Measurements from ENCODE around the gene RNF167.

RNF167 gene

GRCh38 chr17:4955091-4955490 is 15.0 kb downstream of the RNF167 start:
- Histone ChIP-seq H3K4me3 (ENCODE audit: low read length, poor library complexity, severe bottlenecking) (no peak overlapping the region), H3K4me2 (ENCODE audit: low read depth, low read length, poor library complexity, severe bottlenecking) (no peak overlapping the region), H4K20me1 (ENCODE audit: insufficient read depth, low read length, poor library complexity, severe bottlenecking) (no peaks in the 10 kb centered on the region), H3K36me3 (ENCODE audit: insufficient read depth, low read length) (no peaks in the 10 kb centered on the region; the same call in 1 of the 2 replicates), H3K9me3 (ENCODE audit: insufficient read depth, low read depth, low read length) (no peaks in the 10 kb centered on the region), H2AFZ (ENCODE audit: low read length) (no peak overlapping the region), H3K79me2 (ENCODE audit: insufficient read depth, low read length) (peaks cover 18% of the 10 kb centered on the region), H3F3A (ENCODE audit: low read depth) (0 out of 2 replicates have a peak, but pooled peaks cover 3% of the 10 kb centered on the region), H3K9ac (ENCODE audit: low read depth, low read length, poor library complexity, severe bottlenecking) (no peak overlapping the region), H3K9me2 (replicated peaks; ENCODE audit: low read depth, low read length) (no peaks in the 10 kb centered on the region), H3K27me3 (ENCODE audit: insufficient read depth, low read length, poor library complexity, severe bottlenecking) (no peaks in the 10 kb centered on the region), H3K4me1 (ENCODE audit: insufficient read depth, low read length, poor library complexity, severe bottlenecking) (peaks cover 30% of the 10 kb centered on the region)
- TF ChIP-seq CTCF (conservative IDR thresholded peaks at IDR 0.05; ENCODE audit: low read length) (no peak), EZH2phosphoT487 (IDR thresholded peaks at IDR 0.05; ENCODE audit: borderline replicate concordance) (no peak)

- Histone ChIP-seq H3K9me2 (replicated peaks; ENCODE audit: low read depth, low read length) (no peaks in the 10 kb centered on the region), H3K36me3 (ENCODE audit: insufficient read depth, low read length) (no peaks in the 10 kb centered on the region; the same call in 1 of the 2 replicates)
- TF ChIP-seq CTCF (conservative IDR thresholded peaks at IDR 0.05; ENCODE audit: low read length) (peak; percentile 66), EZH2phosphoT487 (IDR thresholded peaks at IDR 0.05; ENCODE audit: borderline replicate concordance) (no peak)
These were observed 16.5 kb downstream of the RNF167 start for GRCh38 chr17:4956493-4957061.

GRCh38 chr17:4958102-4958501 is 18.0 kb downstream of the RNF167 start:
- H3K9ac ChIP-seq (ENCODE audit: low read depth, low read length, poor library complexity, severe bottlenecking): no peak overlapping the region
- H3K79me2 ChIP-seq (ENCODE audit: insufficient read depth, low read length): no peaks in the 10 kb centered on the region
- no peaks in the 10 kb centered on the region for H4K20me1 ChIP-seq (ENCODE audit: insufficient read depth, low read length, poor library complexity, severe bottlenecking)
- H3K9me3 ChIP-seq (ENCODE audit: insufficient read depth, low read depth, low read length): no peaks in the 10 kb centered on the region
- H3K4me2 ChIP-seq (ENCODE audit: low read depth, low read length, poor library complexity, severe bottlenecking): no peak overlapping the region
- H3K9me2 ChIP-seq (replicated peaks; ENCODE audit: low read depth, low read length): no peaks in the 10 kb centered on the region
- TF ChIP-seq EZH2phosphoT487 (IDR thresholded peaks at IDR 0.05; ENCODE audit: borderline replicate concordance): no peak
- TF ChIP-seq CTCF (conservative IDR thresholded peaks at IDR 0.05; ENCODE audit: low read length): no peak
- 0 out of 2 replicates have a peak, but pooled peaks cover 3% of the 10 kb centered on the region for H3F3A ChIP-seq (ENCODE audit: low read depth)
- no peak overlapping the region for H3K4me3 ChIP-seq (ENCODE audit: low read length, poor library complexity, severe bottlenecking)
- H3K4me1 ChIP-seq (ENCODE audit: insufficient read depth, low read length, poor library complexity, severe bottlenecking): peaks cover 20% of the 10 kb centered on the region
- H2AFZ ChIP-seq (ENCODE audit: low read length): no peak overlapping the region
- no peaks in the 10 kb centered on the region; the same call in 1 of the 2 replicates for H3K36me3 ChIP-seq (ENCODE audit: insufficient read depth, low read length)
- no peaks in the 10 kb centered on the region for H3K27me3 ChIP-seq (ENCODE audit: insufficient read depth, low read length, poor library complexity, severe bottlenecking)

More at GRCh38 chr17:4956493-4957061, 16.5 kb downstream of the RNF167 start:
- Histone ChIP-seq H3K4me2 (ENCODE audit: low read depth, low read length, poor library complexity, severe bottlenecking) (no peak overlapping the region), H3K4me1 (ENCODE audit: insufficient read depth, low read length, poor library complexity, severe bottlenecking) (peaks cover 22% of the 10 kb centered on the region), H3K9ac (ENCODE audit: low read depth, low read length, poor library complexity, severe bottlenecking) (no peak overlapping the region), H4K20me1 (ENCODE audit: insufficient read depth, low read length, poor library complexity, severe bottlenecking) (no peaks in the 10 kb centered on the region), H2AFZ (ENCODE audit: low read length) (no peak overlapping the region), H3F3A (ENCODE audit: low read depth) (0 out of 2 replicates have a peak, but pooled peaks cover 3% of the 10 kb centered on the region), H3K79me2 (ENCODE audit: insufficient read depth, low read length) (peaks cover 3% of the 10 kb centered on the region), H3K9me3 (ENCODE audit: insufficient read depth, low read depth, low read length) (no peaks in the 10 kb centered on the region), H3K27me3 (ENCODE audit: insufficient read depth, low read length, poor library complexity, severe bottlenecking) (no peaks in the 10 kb centered on the region), H3K4me3 (ENCODE audit: low read length, poor library complexity, severe bottlenecking) (no peak overlapping the region)

All from Loucy (cell line).